HG03439 (cell line): Measurements from ENCODE around the gene FKBP15.

Source experiments
- ATAC-seq: cut with Tn5 transposase; IDR thresholded peaks from one replicate; pipeline ENCODE4 v1.9.1; 2021; ENCODE audit warnings: mild to moderate bottlenecking, moderate library complexity; ENCODE audit not compliant: unreplicated experiment

The FKBP15 gene

DNA sequence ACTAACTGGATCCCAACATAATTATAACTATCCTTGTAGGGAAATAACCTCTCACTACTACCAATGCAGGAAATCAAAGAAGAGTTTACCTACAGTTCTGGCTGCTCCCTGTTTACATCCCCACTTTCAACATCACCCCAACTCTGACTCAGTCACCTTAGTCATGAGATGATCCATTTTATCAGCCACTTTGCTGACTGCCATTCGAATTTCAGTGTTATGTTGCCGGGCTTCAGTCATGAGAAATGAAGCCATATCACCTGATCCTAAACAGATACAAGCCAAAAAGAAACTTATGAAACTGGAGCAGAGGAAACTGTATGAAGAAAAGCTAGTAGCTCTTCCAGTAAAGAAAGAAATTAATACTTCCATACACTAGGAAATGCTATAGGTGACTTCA is 36.5 kb downstream of the FKBP15 start:
- no peak for ATAC-seq

DNA sequence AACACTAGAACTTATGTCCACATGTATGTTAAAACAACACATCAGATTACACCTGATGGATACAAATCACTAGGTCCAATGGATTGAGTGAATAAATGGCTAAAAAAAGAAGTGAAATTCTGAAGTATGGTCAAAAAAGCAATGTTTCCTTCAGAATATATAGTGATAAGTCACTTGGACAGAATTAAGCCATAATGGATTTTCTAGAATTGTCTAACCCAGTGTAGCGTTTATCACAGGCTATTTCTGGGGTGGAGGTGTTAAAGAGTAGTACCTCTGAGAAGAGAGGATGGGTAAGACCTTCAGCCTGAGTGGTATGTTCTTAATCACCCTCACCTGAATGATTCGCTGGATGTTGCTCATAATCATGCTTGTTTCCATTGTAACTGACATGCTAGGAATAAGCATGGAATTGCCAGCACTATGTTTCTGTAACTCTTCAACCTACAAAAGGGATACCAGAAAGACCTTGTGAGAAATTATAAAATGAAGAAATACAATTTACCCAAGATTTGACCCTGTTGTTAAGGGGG is 37.1 kb downstream of the FKBP15 start:
- no peak for ATAC-seq

DNA sequence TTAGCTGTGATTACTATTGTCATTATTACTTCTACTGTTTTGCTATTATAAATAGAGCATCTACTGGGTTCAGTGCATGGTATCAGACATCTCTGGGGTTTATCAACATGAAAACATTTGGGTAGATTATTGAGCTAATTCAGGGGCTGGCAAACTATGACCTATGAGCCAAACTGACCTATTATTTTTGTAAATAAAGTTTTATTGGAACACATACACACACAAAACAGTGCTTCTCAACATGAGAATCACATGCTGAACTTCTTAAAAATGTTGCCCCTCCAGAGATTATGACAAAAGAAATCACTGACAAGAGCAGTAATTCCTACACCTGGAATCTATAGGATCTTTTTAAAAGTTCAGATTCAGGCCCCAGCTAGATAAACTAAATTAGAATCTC is 39.9 kb downstream of the FKBP15 start:
- ATAC-seq: no peak

DNA sequence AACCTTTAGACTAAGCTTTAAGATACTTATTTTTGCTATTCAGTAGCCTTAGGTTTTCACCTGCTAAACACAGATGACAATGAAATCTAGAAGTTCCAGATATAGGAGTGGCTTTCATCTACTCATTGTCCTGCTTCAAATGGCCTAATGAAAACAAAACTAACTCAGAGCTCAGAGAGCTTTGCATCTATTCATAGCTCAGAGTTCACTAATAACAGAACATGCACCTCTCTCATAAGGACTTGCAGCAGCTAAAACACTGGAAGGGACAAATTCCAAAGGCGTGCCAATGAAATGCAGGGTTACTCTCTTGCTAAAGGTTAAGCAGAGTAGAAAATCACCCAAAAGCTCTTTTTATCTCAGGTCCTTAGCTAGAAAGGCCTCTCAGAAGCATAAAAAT is 41.2 kb downstream of the FKBP15 start:
- no peak for ATAC-seq

DNA sequence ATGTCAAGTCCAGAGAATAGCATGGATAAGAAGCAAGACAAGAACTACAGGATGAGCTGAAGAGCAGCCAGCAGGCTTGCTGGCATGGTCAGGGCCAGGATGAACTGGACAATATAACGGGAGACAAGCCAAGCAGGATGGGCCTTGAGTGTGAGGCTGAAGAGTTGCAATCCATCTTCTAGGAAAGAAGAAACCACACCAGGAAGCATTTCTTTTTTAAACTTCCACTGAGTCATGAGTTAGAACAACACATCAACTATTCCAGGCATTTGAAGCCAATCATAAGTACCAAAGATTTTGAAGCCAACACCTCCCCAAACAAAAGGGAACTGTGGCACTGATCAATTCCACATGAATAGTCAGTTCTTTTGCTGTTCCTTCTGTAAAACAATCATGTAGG is 43.0 kb downstream of the FKBP15 start:
- ATAC-seq: no peak

DNA sequence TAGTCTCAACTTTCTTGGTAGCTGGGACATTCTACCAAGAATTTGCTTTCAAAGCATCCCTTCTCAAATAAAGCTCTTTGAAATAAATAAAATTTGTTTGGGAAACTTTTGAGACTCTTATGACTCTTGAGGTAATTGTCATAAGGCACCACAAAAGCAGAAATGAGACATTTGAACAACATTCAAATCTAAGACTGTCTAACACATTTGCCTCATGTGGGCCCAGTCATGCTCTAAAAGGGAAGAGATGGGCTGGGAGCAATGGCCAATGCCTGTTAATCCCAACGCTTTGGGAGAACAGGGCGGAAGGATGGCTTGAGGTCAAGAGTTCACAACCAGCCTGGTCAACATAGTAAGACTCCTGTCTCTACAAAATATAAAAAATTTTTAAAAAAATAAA is 43.8 kb downstream of the FKBP15 start:
- no peak for ATAC-seq

DNA sequence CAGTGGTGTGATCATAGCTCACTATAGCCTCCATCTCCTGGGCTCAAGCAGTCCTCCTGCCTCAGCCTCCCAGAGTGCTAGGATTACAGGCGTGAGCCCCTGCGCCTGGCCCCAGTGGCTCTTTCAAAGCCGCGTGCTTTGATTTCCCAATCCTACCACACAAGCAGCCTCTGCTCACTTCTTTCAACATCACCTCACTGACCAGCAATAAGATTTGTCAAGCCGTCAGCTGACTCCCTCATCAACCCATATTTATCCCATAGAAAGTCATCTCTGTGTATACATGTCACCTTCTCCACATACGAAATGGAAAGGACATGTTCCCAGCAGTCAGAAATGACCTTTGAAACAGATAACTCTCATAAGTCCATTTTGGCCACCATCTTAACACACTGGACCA is 44.3 kb downstream of the FKBP15 start:
- no peak for ATAC-seq

DNA sequence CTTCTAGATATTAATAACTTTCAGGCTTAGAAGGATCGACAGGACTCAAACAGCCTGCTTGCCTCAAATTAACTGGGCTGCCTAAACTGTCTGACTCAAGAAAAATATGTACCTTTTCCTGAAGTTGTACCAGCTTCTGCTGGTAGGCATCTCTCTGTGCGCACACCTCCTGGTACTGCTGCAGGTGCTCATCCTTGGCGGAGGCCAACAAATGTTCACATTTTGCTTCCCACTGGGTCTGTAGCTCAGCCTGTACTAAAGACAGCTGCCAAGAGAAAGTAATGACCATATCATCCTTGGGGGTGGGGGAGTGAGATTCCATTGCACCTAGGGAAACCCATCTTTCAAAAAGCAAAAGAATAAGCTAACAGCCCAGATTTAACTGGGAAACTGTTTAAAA is 47.7 kb downstream of the FKBP15 start:
- ATAC-seq: no peak

DNA sequence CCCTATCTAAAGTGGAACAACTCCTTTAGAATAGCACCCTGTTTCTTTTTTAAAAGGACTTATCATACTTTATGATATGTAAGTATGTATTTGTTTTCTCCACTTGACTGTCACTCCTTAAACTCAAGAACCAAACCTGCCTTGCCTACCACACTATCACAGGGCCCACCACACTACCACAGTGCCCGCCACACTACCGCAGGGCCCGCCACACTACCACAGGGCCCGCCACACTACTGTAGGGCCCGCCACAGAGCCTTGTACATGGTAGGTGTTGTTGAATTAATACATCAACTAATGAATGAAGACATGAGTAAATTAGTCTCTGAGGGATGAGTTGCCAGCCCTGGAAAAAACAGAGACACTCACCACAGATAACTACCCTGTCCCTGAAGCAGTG is 52.3 kb downstream of the FKBP15 start:
- ATAC-seq: no peak

DNA sequence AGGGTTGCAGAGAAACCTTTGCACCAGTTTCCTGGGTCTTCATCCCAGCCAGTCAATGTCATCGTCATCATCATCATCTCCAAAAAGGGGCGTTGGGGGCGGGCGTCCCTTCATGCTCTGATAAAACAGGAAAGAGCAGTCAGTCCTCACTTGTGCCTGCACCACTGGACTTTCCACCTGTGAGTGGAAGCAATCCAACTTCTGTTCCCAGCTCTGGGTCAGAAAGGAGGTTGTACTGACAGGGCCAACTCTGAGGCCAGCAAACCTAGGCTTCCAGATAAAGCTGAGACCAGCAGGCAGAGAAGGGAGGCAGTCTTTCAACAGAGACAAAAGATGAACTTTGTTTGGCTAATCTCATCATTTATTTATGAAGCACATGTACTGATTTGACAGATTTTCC is 55.0 kb downstream of the FKBP15 start:
- no peak for ATAC-seq

DNA sequence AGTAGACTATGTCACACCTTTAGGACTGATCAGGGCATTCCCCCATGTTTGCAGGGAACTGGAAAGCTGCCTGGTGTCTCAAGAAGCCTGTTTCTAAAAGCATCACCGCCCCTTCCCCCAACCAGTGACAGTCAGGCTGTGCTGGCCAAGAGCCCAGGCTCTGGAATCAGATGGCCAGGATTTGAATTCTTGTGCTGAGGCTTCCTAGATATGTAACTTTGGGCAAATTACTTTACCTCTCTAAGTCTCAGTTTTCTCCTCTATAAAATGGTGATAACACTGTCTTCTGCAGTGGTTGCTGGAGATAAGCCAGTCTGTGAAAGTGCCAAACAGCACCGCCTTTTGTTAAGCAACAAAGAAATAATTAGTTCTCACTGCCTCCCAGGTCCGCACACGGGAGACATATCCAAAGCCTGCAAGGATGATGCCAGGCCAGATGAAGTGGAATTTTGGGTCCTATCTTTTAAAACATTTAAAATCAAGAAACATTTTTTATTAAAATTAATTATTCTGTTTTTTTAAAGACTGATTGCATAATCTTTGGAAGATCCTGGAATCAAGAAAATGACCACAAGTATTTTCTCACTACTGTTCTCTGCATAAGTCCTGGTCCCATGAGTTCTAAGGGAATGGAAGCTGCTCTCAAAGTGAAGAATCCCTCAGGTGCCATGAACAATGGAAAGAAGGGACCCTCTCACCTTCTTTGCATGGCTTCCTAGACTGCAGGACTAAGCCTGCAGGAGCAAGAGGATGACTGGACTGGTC is 56.4 kb downstream of the FKBP15 start:
- ATAC-seq: no peak

DNA sequence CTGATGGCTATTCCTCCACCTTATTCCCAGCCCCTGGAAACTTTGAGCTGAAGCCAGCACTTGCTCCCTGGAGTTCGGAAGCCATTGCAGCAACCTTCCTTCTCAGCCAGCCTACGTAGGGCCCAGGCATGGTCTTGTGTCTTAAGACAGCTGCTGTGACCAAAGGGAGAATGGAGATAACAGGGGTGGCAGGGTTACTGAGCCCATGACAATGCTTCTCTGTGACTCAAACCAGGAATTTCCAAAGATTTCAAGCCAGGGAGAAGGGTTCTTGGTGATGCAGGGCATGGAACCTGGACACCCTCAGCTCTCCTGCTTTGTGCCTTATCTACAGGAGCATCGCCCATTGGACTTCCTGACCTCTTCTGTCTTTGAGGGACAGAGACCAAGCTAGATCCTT is 58.1 kb downstream of the FKBP15 start:
- ATAC-seq: no peak

DNA sequence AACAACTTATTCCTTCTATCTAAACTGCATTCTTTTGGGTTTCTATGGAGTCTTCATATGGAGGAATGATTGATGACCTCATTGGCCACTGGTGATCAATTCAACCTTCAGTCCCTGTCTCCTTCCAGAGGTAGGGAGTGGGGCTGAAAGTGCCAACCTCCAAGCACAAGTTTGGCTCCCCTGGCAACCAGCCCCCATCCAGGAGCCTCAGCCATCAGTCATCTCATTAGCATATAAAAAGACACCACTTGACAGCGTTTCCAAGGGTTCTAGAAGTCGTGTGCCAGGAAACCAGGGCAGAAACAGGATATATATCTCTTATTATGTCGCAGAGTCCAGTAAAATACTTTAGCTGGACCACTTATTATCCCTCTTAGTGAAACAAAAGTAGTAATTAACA is 60.5 kb downstream of the FKBP15 start:
- ATAC-seq: no peak

DNA sequence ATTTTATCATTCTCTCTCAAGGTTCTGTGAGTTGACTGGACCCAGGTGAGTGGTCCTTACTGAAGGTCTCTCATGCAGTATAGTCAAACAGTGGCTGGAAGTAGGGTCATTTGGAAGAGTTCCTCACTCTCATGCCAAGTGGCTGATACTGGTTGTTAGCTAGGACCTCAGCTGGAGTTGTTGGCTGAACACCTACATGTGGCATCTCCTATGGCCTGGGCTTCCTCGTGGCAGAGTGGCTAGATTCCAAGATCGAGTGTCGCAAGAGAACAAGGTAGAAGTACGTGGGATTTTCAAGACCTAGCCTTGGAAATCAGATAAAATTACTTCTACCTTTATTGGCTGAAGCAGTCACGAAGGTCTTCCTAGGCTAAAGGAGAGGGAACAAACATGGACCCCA is 62.6 kb downstream of the FKBP15 start:
- ATAC-seq: no peak

DNA sequence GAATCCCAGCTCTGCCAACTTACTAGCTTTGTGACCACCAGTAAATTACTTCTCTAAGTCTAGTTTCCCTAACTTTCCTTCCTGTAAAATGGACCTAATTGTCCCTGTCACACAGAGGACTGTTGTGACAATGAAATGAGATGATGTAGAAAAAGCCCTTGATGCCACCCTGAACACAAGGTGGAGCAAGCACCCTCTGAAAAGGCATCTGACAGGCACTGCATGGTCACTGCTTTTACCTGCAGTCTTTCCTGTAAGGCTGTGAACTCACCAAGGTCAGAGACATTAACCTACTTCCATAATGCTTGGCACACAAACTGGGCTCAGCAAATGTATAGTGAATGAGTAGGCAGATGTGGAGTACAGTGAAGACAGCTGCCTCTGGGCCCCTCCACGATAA is 64.2 kb downstream of the FKBP15 start:
- ATAC-seq: no peak

DNA sequence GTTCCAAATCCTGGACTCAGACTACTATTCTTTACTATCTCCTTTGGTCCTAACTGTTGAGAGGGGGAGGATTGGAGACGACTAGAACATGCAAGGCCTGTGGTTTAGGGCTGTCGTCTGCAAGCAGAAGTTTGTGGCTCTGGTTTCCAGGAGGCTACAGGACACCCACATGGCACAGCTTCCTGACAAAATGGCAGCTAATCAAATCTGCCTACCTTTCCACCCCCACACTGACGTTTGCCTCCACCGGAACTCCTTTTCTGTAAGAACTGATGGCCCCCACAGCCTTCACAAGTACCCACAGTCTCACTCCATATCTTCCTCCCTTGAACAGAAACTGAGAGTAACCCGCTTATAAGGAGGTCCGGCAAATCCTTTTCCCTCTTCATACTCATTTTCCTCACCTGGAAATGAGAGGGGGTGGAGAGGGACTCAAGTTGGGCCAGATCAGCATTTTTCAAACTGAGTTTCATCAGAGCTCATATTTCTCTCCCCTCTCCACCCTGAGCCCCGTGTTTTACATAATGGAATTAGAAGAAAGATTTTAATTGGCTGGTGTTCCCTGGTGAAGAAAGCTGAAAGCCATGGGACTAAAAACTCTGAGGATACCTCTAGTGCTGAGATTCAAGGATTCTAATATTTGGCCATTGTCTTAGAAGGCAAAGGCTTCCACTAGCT is 65.0 kb downstream of the FKBP15 start:
- ATAC-seq: no peak

DNA sequence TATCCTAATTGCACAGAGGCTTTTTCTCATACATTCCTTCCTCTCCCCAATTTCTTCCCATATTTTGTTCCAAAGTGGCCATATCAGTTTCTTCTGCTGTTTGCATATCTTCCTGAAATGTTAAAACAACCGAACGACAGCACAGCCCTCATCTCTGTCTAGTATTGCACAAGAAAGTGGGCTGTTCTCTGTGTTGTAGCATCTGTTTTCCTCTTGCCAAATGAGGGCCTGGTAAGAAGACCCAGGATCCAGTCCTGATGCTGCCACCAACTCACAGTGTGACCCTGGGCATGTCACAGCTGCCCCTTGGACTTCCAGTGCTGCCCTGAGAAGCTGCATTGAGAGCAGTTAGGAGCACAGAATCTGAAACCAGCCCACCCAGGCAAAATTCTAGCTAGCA is 66.1 kb downstream of the FKBP15 start:
- ATAC-seq: no peak

DNA sequence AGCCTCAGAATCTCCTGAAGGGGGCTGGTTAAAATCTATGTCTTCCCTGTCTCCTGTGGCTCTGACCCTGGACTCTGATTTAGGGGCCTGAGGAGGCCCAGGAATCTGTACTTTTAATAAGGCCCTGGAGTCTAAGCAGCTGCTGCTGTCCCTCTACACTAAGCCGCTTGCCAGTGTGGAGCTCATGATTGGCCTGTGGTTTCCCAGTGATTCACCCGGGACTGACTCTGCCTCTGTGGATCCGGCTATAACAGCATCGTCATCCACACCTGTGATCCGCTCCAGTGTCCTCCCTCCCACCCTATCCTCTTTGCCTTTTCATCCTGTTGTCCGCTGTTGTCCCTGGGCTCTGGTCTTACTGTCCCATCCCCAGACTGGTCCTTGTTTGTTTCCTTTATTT is 66.6 kb downstream of the FKBP15 start:
- ATAC-seq: no peak

DNA sequence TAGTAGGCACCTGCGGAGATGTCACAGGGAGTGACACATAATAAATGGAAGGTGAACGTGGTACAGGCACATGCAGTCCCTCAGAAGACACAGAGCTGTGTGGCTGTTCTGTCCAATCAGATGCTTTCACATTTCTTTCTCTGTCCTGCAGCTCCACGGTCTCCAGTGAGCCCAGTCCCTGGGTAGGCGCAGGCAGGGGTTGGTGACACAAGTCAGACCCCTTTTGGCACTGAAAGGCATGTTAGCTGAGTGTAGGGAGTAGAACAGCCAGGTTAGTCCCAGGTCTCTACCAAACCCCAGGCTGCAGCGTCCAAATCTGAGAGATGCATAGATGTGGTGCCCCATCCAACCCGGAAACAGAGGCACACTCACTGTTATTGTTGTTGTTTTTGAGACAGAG is 67.5 kb downstream of the FKBP15 start:
- no peak for ATAC-seq

DNA sequence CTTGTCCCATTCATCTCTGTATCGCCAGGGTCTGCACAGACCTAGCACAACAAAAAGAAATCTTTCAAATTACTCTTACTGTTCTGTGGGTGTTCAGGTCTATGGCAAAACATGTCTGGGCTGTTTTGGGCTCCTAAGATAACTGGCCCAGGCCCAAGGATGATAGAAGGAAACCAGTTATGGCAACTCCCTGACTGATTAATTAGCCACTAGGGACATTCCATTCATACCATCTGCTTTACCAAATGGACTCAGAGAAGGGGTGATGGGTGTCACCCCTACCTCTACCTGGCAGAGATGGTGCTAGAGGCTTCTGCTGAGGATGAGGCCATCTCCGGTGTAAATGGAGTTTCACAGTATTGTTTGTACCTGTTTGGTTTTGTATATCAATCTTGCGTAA is 68.4 kb downstream of the FKBP15 start:
- ATAC-seq: no peak

DNA sequence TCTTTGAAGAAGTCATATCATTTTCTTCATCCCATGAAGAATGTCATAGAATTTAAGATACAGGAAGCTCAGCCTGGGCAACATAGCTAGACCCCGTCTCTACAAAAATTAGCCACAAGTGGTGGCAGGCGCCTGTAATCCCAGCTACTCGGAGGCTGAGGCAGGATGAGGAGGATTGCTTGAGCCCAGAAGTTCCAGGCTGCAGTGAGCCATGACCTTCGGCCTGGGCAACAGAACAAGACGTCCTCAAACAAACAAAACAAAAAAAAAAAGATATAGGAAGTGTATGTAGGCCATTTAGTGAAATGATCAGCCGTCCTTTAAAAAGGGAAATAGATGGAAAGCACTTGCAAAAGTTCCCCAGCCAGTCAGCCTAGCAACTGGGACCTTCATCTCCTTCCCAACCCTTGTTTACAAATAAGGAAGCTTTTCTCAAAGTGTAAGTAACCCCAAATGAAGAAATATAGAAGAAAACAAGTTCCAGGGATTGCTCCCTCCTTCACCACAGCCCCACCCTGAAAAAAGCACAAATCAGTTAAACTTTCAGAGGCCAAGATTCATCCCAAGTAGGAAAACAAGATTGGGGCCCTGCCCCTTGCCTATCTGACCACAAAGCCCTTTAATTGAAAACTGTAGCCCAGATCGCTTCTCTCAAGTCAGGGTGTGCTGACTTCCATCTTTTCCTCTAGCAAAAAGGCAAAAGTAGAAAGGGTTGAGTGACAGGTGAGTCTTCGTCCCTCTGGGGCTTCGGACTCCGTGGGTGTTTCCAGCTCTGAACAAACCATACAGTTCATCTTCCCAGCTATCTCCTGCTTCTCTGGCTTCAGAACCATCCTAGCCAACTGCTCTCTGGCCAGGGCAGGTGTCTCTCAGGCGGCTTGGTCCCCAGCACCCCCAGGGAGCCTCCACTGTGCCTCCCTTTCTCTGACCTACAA is 69.1 kb downstream of the FKBP15 start:
- ATAC-seq: no peak
